ENCODE results near the gene PAFAH1B2. TPM values are rescaled to one million over a fixed set of nuclear protein-coding genes. Genes with fewer than 3 reads are reported as not detected.

PAFAH1B2 gene
- polyA plus RNA-seq, 1 donor from 2014 or later, result 85.9 TPM

GRCh38 chr11:117195258-117195657, 51.2 kb downstream of the PAFAH1B2 start:
- Histone ChIP-seq H3K27me3 (ENCODE audit: insufficient read depth, low read depth, low read length) (no peaks in the 10 kb centered on the region), H3K36me3 (ENCODE audit: insufficient read depth, low read length) (no peaks in the 10 kb centered on the region), H3K9me3 (ENCODE audit: low read length) (no peaks in the 10 kb centered on the region), H3K9me2 (ENCODE audit: insufficient read depth, low read length) (no peaks in the 10 kb centered on the region), H2AFZ (ENCODE audit: low read depth, low read length) (no peak overlapping the region), H4K20me1 (ENCODE audit: insufficient read depth) (no peaks in the 10 kb centered on the region), H3K27ac (ENCODE audit: low read length) (no peak overlapping the region), H3K4me2 (ENCODE audit: low read length) (no peak overlapping the region), H3K9ac (ENCODE audit: low read length) (no peak overlapping the region), H3K4me3 (ENCODE audit: low read length) (no peak overlapping the region), H3F3A (ENCODE audit: insufficient read depth, low read length, poor library complexity, severe bottlenecking) (no peaks in the 10 kb centered on the region), H3K79me2 (replicated peaks; ENCODE audit: insufficient read depth, low read length) (no peaks in the 10 kb centered on the region)
- TF ChIP-seq REST (IDR thresholded peaks at IDR 0.05; ENCODE audit: borderline replicate concordance) (no peak), MXI1 (conservative IDR thresholded peaks at IDR 0.05; ENCODE audit: poor library complexity, severe bottlenecking) (no peak), SMC3 (conservative IDR thresholded peaks at IDR 0.05; ENCODE audit: poor library complexity) (no peak), POLR2AphosphoS5 (IDR thresholded peaks at IDR 0.05) (no peak), TAF1 (IDR thresholded peaks at IDR 0.05; ENCODE audit: low read depth) (no peak), RAD21 (conservative IDR thresholded peaks at IDR 0.05) (no peak), EP300 (conservative IDR thresholded peaks at IDR 0.05; ENCODE audit: poor library complexity, severe bottlenecking) (no peak), EZH2 (IDR thresholded peaks at IDR 0.05; ENCODE audit: borderline replicate concordance, insufficient read depth, low read length, poor library complexity, severe bottlenecking) (no peak), CTCF (IDR thresholded peaks at IDR 0.05; ENCODE audit: poor library complexity, severe bottlenecking) (no peak)

- TF ChIP-seq MXI1 (conservative IDR thresholded peaks at IDR 0.05; ENCODE audit: poor library complexity, severe bottlenecking) (no peak), POLR2AphosphoS5 (IDR thresholded peaks at IDR 0.05) (no peak), EP300 (conservative IDR thresholded peaks at IDR 0.05; ENCODE audit: poor library complexity, severe bottlenecking) (no peak)
- Histone ChIP-seq H3K9me3 (ENCODE audit: low read length) (no peaks in the 10 kb centered on the region), H3K9me2 (ENCODE audit: insufficient read depth, low read length) (no peaks in the 10 kb centered on the region), H3K79me2 (replicated peaks; ENCODE audit: insufficient read depth, low read length) (no peaks in the 10 kb centered on the region), H3K4me3 (ENCODE audit: low read length) (no peak overlapping the region), H3K9ac (ENCODE audit: low read length) (no peak overlapping the region), H2AFZ (ENCODE audit: low read depth, low read length) (no peak overlapping the region), H3K27me3 (ENCODE audit: insufficient read depth, low read depth, low read length) (no peaks in the 10 kb centered on the region), H3K4me2 (ENCODE audit: low read length) (no peak overlapping the region), H3K36me3 (ENCODE audit: insufficient read depth, low read length) (no peaks in the 10 kb centered on the region), H3K27ac (ENCODE audit: low read length) (no peak overlapping the region), H3F3A (ENCODE audit: insufficient read depth, low read length, poor library complexity, severe bottlenecking) (no peaks in the 10 kb centered on the region), H4K20me1 (ENCODE audit: insufficient read depth) (no peaks in the 10 kb centered on the region)
Measured at GRCh38 chr11:117195761-117196160, 51.7 kb downstream of the PAFAH1B2 start.

- H2AFZ ChIP-seq (ENCODE audit: low read depth, low read length), result no peak overlapping the region
- TF ChIP-seq SMC3 (conservative IDR thresholded peaks at IDR 0.05; ENCODE audit: poor library complexity), result no peak
- no peak for TF ChIP-seq REST (IDR thresholded peaks at IDR 0.05; ENCODE audit: borderline replicate concordance)
- TF ChIP-seq POLR2AphosphoS5 (IDR thresholded peaks at IDR 0.05), result no peak
- no peak for TF ChIP-seq RAD21 (conservative IDR thresholded peaks at IDR 0.05)
- no peak for TF ChIP-seq EZH2 (IDR thresholded peaks at IDR 0.05; ENCODE audit: borderline replicate concordance, insufficient read depth, low read length, poor library complexity, severe bottlenecking)
- TF ChIP-seq CTCF (IDR thresholded peaks at IDR 0.05; ENCODE audit: poor library complexity, severe bottlenecking), result no peak
- no peak for TF ChIP-seq MXI1 (conservative IDR thresholded peaks at IDR 0.05; ENCODE audit: poor library complexity, severe bottlenecking)
- TF ChIP-seq EP300 (conservative IDR thresholded peaks at IDR 0.05; ENCODE audit: poor library complexity, severe bottlenecking), result no peak
- no peak for TF ChIP-seq TAF1 (IDR thresholded peaks at IDR 0.05; ENCODE audit: low read depth)
- no peaks in the 10 kb centered on the region for H4K20me1 ChIP-seq (ENCODE audit: insufficient read depth)
- H3K9ac ChIP-seq (ENCODE audit: low read length), result no peak overlapping the region
- no peak overlapping the region for H3K4me2 ChIP-seq (ENCODE audit: low read length)
- H3K27ac ChIP-seq (ENCODE audit: low read length), result no peak overlapping the region
- H3K79me2 ChIP-seq (replicated peaks; ENCODE audit: insufficient read depth, low read length), result no peaks in the 10 kb centered on the region
- no peaks in the 10 kb centered on the region for H3K36me3 ChIP-seq (ENCODE audit: insufficient read depth, low read length)
- H3K9me3 ChIP-seq (ENCODE audit: low read length), result no peaks in the 10 kb centered on the region
- H3F3A ChIP-seq (ENCODE audit: insufficient read depth, low read length, poor library complexity, severe bottlenecking), result no peaks in the 10 kb centered on the region
- no peaks in the 10 kb centered on the region for H3K9me2 ChIP-seq (ENCODE audit: insufficient read depth, low read length)
- H3K27me3 ChIP-seq (ENCODE audit: insufficient read depth, low read depth, low read length), result no peaks in the 10 kb centered on the region
- no peak overlapping the region for H3K4me3 ChIP-seq (ENCODE audit: low read length)
Measured at GRCh38 chr11:117197006-117197405, 52.9 kb downstream of the PAFAH1B2 start.
